ENCODE results near the gene TGM5.

Gene TGM5

DNA sequence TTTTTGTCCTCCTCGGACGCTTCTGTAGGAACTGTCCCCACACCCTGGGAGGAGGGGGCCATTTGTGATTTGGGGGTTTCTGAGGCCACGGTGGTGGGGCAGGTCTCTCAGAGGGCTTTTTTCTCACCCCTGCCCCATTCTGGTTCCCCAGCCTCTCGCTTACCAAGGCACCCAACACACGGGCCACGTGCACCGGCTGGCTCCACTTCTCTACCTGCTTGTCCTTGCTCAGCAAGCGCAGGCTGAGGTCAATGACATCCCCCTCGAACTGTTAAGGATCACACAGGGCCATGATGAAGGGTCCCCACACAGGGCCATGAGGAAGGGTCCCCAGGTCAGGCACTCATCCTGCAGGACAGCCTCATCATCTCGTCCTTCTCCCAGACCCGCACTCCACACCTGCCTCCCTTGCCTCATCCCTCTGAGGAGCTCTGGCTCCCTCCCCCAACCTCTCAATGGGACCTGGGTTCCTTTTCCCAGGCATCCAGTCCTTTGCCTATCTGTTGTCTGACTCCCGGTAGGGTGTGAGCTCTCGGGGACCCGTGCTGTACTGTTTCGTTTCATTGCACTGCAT lies 56.5 kb downstream of the TGM5 start:
- DNase-seq (ENCODE audit: low spot score), result no peak
- in situ Hi-C loops (cut with MboI; ENCODE audit: low sequenced_read_pairs, unreplicated experiment), result no loop called here
- TF ChIP-seq, protein P1, sequence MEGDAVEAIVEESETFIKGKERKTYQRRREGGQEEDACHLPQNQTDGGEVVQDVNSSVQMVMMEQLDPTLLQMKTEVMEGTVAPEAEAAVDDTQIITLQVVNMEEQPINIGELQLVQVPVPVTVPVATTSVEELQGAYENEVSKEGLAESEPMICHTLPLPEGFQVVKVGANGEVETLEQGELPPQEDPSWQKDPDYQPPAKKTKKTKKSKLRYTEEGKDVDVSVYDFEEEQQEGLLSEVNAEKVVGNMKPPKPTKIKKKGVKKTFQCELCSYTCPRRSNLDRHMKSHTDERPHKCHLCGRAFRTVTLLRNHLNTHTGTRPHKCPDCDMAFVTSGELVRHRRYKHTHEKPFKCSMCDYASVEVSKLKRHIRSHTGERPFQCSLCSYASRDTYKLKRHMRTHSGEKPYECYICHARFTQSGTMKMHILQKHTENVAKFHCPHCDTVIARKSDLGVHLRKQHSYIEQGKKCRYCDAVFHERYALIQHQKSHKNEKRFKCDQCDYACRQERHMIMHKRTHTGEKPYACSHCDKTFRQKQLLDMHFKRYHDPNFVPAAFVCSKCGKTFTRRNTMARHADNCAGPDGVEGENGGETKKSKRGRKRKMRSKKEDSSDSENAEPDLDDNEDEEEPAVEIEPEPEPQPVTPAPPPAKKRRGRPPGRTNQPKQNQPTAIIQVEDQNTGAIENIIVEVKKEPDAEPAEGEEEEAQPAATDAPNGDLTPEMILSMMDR (IDR thresholded peaks at IDR 0.05; ENCODE audit: borderline replicate concordance, control extremely low read depth, extremely low read depth, insufficient read depth, missing control alignments), result no peak

- TF ChIP-seq, protein P1 (IDR thresholded peaks at IDR 0.05; ENCODE audit: borderline replicate concordance, control extremely low read depth, extremely low read depth, insufficient read depth, missing control alignments), result no peak
- DNase-seq (ENCODE audit: low spot score), result peak; percentile 71
- in situ Hi-C loops (cut with MboI; ENCODE audit: low sequenced_read_pairs, unreplicated experiment), result no loop called here
Observed at GRCh38 chr15:43209059-43209824, 57.5 kb downstream of the TGM5 start.

DNA sequence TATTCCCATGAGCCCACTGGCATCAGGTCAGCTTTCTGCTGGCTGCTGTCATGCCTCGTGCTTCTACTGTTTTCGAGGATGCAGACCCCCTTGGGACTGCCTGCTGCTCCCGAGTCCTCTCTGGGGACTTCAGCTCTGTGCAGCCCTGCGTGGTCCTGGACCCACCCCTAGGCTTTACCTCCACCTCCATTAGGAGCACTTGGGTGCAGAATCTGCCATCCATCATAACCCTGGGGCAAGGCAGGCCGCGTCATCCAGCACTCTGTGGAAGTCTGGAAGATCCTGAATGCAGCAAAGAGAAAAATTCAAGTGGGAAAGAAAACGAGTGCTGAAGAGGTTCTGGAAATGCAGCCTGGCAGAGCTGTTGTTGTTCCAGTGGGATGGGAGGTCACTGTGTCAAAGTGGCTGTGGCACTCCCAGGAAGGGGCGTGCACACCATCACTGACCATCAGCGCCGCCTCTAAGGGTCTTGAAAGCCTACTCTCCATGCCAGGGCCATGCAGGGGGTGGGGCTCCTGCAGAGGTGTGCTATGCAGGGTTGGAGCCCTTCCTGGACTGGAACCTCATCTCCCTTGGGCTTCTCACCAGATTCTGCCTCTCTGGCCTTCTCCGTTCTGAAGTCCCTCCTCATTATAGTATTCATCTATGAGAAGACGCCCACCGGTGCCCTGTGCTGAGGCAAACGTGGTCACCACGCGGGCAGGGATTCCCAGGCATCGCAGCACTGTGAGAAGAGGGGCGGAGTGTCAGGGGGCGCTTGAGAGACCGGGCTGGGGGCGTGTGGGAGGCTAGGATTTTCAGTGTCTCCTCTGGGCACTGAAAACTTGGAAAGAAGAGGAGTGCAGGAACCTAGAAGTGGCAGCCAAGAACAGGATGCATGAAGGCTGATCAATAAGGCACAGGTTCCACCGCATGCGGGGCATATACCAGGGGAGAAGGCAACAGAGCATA lies 58.4 kb downstream of the TGM5 start:
- in situ Hi-C loops (cut with MboI; ENCODE audit: low sequenced_read_pairs, unreplicated experiment), result no loop called here
- TF ChIP-seq, protein P1 (IDR thresholded peaks at IDR 0.05; ENCODE audit: borderline replicate concordance, control extremely low read depth, extremely low read depth, insufficient read depth, missing control alignments), result no peak
- no peak for DNase-seq (ENCODE audit: low spot score)

- TF ChIP-seq, protein P1 (IDR thresholded peaks at IDR 0.05; ENCODE audit: borderline replicate concordance, control extremely low read depth, extremely low read depth, insufficient read depth, missing control alignments), result no peak
Observed at GRCh38 chr15:43207024-43207423, 59.7 kb downstream of the TGM5 start.

DNA sequence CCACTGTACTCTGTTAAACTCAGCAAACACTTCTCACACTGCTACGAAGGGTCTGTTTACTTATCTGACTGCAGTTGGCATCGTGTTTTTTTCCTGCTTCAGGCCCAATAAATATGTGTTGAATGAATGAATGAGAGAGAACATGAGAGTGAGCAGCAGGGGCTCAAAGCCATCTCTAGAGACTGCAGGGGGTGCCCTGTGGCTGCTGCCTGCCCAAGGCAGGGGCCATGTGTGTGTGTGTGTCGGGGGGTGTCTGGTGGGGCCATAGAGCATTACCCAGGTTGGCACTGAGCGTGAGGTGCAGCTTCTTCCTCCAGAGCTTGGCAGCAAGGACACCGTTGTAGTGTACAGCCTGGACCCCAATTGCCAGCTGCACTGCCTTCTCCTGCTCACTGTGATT lies 60.7 kb downstream of the TGM5 start:
- TF ChIP-seq, protein P1 (IDR thresholded peaks at IDR 0.05; ENCODE audit: borderline replicate concordance, control extremely low read depth, extremely low read depth, insufficient read depth, missing control alignments), result no peak
- in situ Hi-C loops (cut with MboI; ENCODE audit: low sequenced_read_pairs, unreplicated experiment), result no loop called here
- DNase-seq (ENCODE audit: low spot score), result no peak

More at GRCh38 chr15:43207024-43207423, 59.7 kb downstream of the TGM5 start:
- DNase-seq (ENCODE audit: low spot score), result no peak
- in situ Hi-C loops (cut with MboI; ENCODE audit: low sequenced_read_pairs, unreplicated experiment), result no loop called here
